ENCODE results near the gene NOS1AP. TPM values are rescaled to one million over a fixed set of nuclear protein-coding genes. Genes with fewer than 3 reads are reported as not detected.

Gene NOS1AP
- total and polyA plus RNA-seq, 2 experiments from 2014 or later, result 5.8 to 6.6 TPM

GRCh38 chr1:162062542-162063015 is 6.9 kb upstream of the NOS1AP start:
- Mint-ChIP-seq H3K36me3 (ENCODE audit: low read depth) (no peaks in the 10 kb centered on the region), H3K27ac (0 out of 2 replicates have a peak overlapping the region, but pooled peaks have one; percentile 10)

More at GRCh38 chr1:162062542-162063015, 6.9 kb upstream of the NOS1AP start:
- no peaks in the 10 kb centered on the region for H3K9me3 Mint-ChIP-seq
- no peak for TF ChIP-seq ETS1 (IDR thresholded peaks at IDR 0.05)
- TF ChIP-seq REST (IDR thresholded peaks at IDR 0.05; ENCODE audit: unreplicated experiment), result no peak
- TF ChIP-seq JUNB (IDR thresholded peaks at IDR 0.05; ENCODE audit: unreplicated experiment), result no peak
- TF ChIP-seq, protein P1, sequence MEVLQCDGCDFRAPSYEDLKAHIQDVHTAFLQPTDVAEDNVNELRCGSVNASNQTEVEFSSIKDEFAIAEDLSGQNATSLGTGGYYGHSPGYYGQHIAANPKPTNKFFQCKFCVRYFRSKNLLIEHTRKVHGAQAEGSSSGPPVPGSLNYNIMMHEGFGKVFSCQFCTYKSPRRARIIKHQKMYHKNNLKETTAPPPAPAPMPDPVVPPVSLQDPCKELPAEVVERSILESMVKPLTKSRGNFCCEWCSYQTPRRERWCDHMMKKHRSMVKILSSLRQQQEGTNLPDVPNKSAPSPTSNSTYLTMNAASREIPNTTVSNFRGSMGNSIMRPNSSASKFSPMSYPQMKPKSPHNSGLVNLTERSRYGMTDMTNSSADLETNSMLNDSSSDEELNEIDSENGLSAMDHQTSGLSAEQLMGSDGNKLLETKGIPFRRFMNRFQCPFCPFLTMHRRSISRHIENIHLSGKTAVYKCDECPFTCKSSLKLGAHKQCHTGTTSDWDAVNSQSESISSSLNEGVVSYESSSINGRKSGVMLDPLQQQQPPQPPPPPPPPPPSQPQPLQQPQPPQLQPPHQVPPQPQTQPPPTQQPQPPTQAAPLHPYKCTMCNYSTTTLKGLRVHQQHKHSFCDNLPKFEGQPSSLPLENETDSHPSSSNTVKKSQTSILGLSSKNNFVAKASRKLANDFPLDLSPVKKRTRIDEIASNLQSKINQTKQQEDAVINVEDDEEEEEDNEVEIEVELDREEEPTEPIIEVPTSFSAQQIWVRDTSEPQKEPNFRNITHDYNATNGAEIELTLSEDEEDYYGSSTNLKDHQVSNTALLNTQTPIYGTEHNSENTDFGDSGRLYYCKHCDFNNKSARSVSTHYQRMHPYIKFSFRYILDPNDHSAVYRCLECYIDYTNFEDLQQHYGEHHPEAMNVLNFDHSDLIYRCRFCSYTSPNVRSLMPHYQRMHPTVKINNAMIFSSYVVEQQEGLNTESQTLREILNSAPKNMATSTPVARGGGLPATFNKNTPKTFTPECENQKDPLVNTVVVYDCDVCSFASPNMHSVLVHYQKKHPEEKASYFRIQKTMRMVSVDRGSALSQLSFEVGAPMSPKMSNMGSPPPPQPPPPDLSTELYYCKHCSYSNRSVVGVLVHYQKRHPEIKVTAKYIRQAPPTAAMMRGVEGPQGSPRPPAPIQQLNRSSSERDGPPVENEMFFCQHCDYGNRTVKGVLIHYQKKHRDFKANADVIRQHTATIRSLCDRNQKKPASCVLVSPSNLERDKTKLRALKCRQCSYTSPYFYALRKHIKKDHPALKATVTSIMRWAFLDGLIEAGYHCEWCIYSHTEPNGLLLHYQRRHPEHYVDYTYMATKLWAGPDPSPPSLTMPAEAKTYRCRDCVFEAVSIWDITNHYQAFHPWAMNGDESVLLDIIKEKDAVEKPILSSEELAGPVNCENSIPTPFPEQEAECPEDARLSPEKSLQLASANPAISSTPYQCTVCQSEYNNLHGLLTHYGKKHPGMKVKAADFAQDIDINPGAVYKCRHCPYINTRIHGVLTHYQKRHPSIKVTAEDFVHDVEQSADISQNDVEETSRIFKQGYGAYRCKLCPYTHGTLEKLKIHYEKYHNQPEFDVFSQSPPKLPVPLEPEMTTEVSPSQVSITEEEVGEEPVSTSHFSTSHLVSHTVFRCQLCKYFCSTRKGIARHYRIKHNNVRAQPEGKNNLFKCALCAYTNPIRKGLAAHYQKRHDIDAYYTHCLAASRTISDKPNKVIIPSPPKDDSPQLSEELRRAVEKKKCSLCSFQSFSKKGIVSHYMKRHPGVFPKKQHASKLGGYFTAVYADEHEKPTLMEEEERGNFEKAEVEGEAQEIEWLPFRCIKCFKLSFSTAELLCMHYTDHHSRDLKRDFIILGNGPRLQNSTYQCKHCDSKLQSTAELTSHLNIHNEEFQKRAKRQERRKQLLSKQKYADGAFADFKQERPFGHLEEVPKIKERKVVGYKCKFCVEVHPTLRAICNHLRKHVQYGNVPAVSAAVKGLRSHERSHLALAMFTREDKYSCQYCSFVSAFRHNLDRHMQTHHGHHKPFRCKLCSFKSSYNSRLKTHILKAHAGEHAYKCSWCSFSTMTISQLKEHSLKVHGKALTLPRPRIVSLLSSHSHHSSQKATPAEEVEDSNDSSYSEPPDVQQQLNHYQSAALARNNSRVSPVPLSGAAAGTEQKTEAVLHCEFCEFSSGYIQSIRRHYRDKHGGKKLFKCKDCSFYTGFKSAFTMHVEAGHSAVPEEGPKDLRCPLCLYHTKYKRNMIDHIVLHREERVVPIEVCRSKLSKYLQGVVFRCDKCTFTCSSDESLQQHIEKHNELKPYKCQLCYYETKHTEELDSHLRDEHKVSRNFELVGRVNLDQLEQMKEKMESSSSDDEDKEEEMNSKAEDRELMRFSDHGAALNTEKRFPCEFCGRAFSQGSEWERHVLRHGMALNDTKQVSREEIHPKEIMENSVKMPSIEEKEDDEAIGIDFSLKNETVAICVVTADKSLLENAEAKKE (CRISPR knock-in tag; IDR thresholded peaks at IDR 0.05), result no peak
- no peak for TF ChIP-seq EZH2phosphoT487 (IDR thresholded peaks at IDR 0.05; ENCODE audit: unreplicated experiment)
- no peak for TF ChIP-seq STAT1 (IDR thresholded peaks at IDR 0.05; ENCODE audit: unreplicated experiment)
- no peak for TF ChIP-seq CREB1 (CRISPR knock-in tag; IDR thresholded peaks at IDR 0.05; ENCODE audit: low read depth)
- TF ChIP-seq EZH2 (IDR thresholded peaks at IDR 0.05; ENCODE audit: low read depth, unreplicated experiment), result no peak
- TF ChIP-seq NANOG (IDR thresholded peaks at IDR 0.05; ENCODE audit: borderline replicate concordance), result no peak
- no peak for TF ChIP-seq POLR2AphosphoS5 (IDR thresholded peaks at IDR 0.05; ENCODE audit: low read depth)
- no peak for TF ChIP-seq ZNF114 (CRISPR knock-in tag; IDR thresholded peaks at IDR 0.05)
- H3K4me3 Mint-ChIP-seq, result no peak overlapping the region
- Histone ChIP-seq H3K27ac (ENCODE audit: low read depth) (no peak overlapping the region), H3K4me3 (no peak overlapping the region), H3K9me2 (ENCODE audit: insufficient read depth) (no peaks in the 10 kb centered on the region), H2AFZ (peak overlapping the region; percentile 77; the same call in 1 of the 2 replicates), H3K27me3 (ENCODE audit: insufficient read depth) (no peaks in the 10 kb centered on the region), H3K79me2 (replicated peaks; ENCODE audit: insufficient read depth) (no peaks in the 10 kb centered on the region), H3K36me3 (ENCODE audit: insufficient read depth) (no peaks in the 10 kb centered on the region), H3K4me1 (ENCODE audit: insufficient read depth) (peaks cover 13% of the 10 kb centered on the region; the same call in 1 of the 2 replicates), H3F3A (replicated peaks; ENCODE audit: low read depth) (0 out of 2 replicates have a peak, but pooled peaks cover 3% of the 10 kb centered on the region), H4K20me1 (replicated peaks; ENCODE audit: insufficient read depth) (no peaks in the 10 kb centered on the region), H3K4me2 (no peak overlapping the region)
- ATAC-seq, result peak; percentile 58
- no peak for DNase-seq (ENCODE audit: low spot score)
- H3K27me3 Mint-ChIP-seq (ENCODE audit: insufficient read depth, low read depth, poor library complexity), result peaks cover 3% of the 10 kb centered on the region
- H3K4me1 Mint-ChIP-seq, result peaks cover 27% of the 10 kb centered on the region
